ENCODE data around the gene SH3PXD2A. TPM values are rescaled to one million over a fixed set of nuclear protein-coding genes. Genes with fewer than 3 reads are reported as not detected.
A peak's percentile ranks its signal among the peaks of the same experiment; 100 is the strongest.

The SH3PXD2A gene
- total RNA-seq, 1 experiment from 2014 or later, result 54.9 TPM

GRCh38 chr10:103648251-103648635, 207.1 kb downstream of the SH3PXD2A start:
- ChIA-PET CTCF (no interaction called here), POLR2A (ENCODE audit: low non-redundant PET) (no interaction called here)
- no peaks in the 10 kb centered on the region for H3K4me1 ChIP-seq (ENCODE audit: insufficient read depth, low read length, poor library complexity, severe bottlenecking)
- TF ChIP-seq CTCF (conservative IDR thresholded peaks at IDR 0.05; ENCODE audit: low read depth, low read length) (no peak), EZH2 (IDR thresholded peaks at IDR 0.05; ENCODE audit: borderline replicate concordance, low read depth, low read length, poor library complexity, severe bottlenecking) (no peak)
- BruUV-seq (replicated peaks), result no TSS peak
- no peak overlapping the region for H3K27ac ChIP-seq (ENCODE audit: low read depth, low read length, poor library complexity, severe bottlenecking)
- peaks cover 11% of the 10 kb centered on the region for H3K36me3 ChIP-seq (ENCODE audit: insufficient read depth, low read length, poor library complexity, severe bottlenecking)
- intact Hi-C loops (cut with micrococcal nuclease; ENCODE audit: unreplicated experiment), result no loop called here
- H3K27me3 ChIP-seq (replicated peaks; ENCODE audit: insufficient read depth, low read depth, low read length, poor library complexity), result no peaks in the 10 kb centered on the region
- no peak for DNase-seq (ENCODE audit: low spot score)
- H3K9me3 ChIP-seq (ENCODE audit: low read depth, low read length, poor library complexity, severe bottlenecking), result no peaks in the 10 kb centered on the region
- no peak overlapping the region for H3K4me3 ChIP-seq (ENCODE audit: low read depth, low read length, poor library complexity, severe bottlenecking)

GRCh38 chr10:103646304-103646703, 209.1 kb downstream of the SH3PXD2A start:
- H3K27me3 ChIP-seq (replicated peaks; ENCODE audit: insufficient read depth, low read depth, low read length, poor library complexity), result no peaks in the 10 kb centered on the region
- H3K27ac ChIP-seq (ENCODE audit: low read depth, low read length, poor library complexity, severe bottlenecking), result no peak overlapping the region
- CTCF ChIA-PET, result no interaction called here

GRCh38 chr10:103645141-103646054, 210.0 kb downstream of the SH3PXD2A start:
- intact Hi-C loops (cut with micrococcal nuclease; ENCODE audit: unreplicated experiment), result no loop called here
- Histone ChIP-seq H3K4me3 (ENCODE audit: low read depth, low read length, poor library complexity, severe bottlenecking) (no peak overlapping the region), H3K9me3 (ENCODE audit: low read depth, low read length, poor library complexity, severe bottlenecking) (no peaks in the 10 kb centered on the region), H3K4me1 (ENCODE audit: insufficient read depth, low read length, poor library complexity, severe bottlenecking) (no peaks in the 10 kb centered on the region), H3K27me3 (replicated peaks; ENCODE audit: insufficient read depth, low read depth, low read length, poor library complexity) (no peaks in the 10 kb centered on the region), H3K27ac (ENCODE audit: low read depth, low read length, poor library complexity, severe bottlenecking) (no peak overlapping the region), H3K36me3 (ENCODE audit: insufficient read depth, low read length, poor library complexity, severe bottlenecking) (peaks cover 7% of the 10 kb centered on the region)
- DNase-seq (ENCODE audit: low spot score), result peak; percentile 17
- POLR2A ChIA-PET (ENCODE audit: low non-redundant PET), result no interaction called here
- CTCF ChIA-PET, result no interaction called here
- TF ChIP-seq CTCF (conservative IDR thresholded peaks at IDR 0.05; ENCODE audit: low read depth, low read length) (no peak), EZH2 (IDR thresholded peaks at IDR 0.05; ENCODE audit: borderline replicate concordance, low read depth, low read length, poor library complexity, severe bottlenecking) (no peak)
- no TSS peak for BruUV-seq (replicated peaks)

More at GRCh38 chr10:103646304-103646703, 209.1 kb downstream of the SH3PXD2A start:
- TF ChIP-seq EZH2 (IDR thresholded peaks at IDR 0.05; ENCODE audit: borderline replicate concordance, low read depth, low read length, poor library complexity, severe bottlenecking) (no peak), CTCF (conservative IDR thresholded peaks at IDR 0.05; ENCODE audit: low read depth, low read length) (no peak)
- BruUV-seq (replicated peaks), result no TSS peak
- H3K4me1 ChIP-seq (ENCODE audit: insufficient read depth, low read length, poor library complexity, severe bottlenecking), result no peaks in the 10 kb centered on the region
- peaks cover 7% of the 10 kb centered on the region for H3K36me3 ChIP-seq (ENCODE audit: insufficient read depth, low read length, poor library complexity, severe bottlenecking)
- POLR2A ChIA-PET (ENCODE audit: low non-redundant PET), result no interaction called here
- intact Hi-C loops (cut with micrococcal nuclease; ENCODE audit: unreplicated experiment), result no loop called here
- H3K4me3 ChIP-seq (ENCODE audit: low read depth, low read length, poor library complexity, severe bottlenecking), result no peak overlapping the region
- DNase-seq (ENCODE audit: low spot score), result no peak
- H3K9me3 ChIP-seq (ENCODE audit: low read depth, low read length, poor library complexity, severe bottlenecking), result no peaks in the 10 kb centered on the region
